Hepatocyte (in vitro differentiated cells): ENCODE measurements around the gene PTCD1.

Experiments used
- EZH2 ChIP-seq: fragments of 200-600 bp; sonication (generic); IDR thresholded peaks from 2 replicates; pipeline ENCODE4 v1.6.1; 2016; ENCODE audit warnings: antibody characterized with exemption, mild to moderate bottlenecking, borderline replicate concordance
- EZH2phosphoT487 ChIP-seq: fragments of 200-600 bp; sonication (generic); IDR thresholded peaks from one replicate; pipeline ENCODE4 v1.6.1; 2018; ENCODE audit warnings: antibody characterized with exemption, mild to moderate bottlenecking, low read depth, moderate library complexity; ENCODE audit not compliant: unreplicated experiment, severe bottlenecking
- TF ChIP-seq, protein P1 (sequence below): fragments of 200-600 bp; sonication (generic); IDR thresholded peaks from 2 replicates; pipeline ENCODE4 v1.5.1; 2016; ENCODE audit warnings: antibody characterized with exemption, mild to moderate bottlenecking; ENCODE audit not compliant: poor library complexity

GRCh38 chr7:99399597-99399996, 39.0 kb downstream of the PTCD1 start:
- TF ChIP-seq, protein P1, sequence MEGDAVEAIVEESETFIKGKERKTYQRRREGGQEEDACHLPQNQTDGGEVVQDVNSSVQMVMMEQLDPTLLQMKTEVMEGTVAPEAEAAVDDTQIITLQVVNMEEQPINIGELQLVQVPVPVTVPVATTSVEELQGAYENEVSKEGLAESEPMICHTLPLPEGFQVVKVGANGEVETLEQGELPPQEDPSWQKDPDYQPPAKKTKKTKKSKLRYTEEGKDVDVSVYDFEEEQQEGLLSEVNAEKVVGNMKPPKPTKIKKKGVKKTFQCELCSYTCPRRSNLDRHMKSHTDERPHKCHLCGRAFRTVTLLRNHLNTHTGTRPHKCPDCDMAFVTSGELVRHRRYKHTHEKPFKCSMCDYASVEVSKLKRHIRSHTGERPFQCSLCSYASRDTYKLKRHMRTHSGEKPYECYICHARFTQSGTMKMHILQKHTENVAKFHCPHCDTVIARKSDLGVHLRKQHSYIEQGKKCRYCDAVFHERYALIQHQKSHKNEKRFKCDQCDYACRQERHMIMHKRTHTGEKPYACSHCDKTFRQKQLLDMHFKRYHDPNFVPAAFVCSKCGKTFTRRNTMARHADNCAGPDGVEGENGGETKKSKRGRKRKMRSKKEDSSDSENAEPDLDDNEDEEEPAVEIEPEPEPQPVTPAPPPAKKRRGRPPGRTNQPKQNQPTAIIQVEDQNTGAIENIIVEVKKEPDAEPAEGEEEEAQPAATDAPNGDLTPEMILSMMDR: no peak
- TF ChIP-seq EZH2 (no peak), EZH2phosphoT487 (no peak)
